Stimulated activated CD8-positive, alpha-beta memory T cell treated with anti-CD3 and anti-CD28 coated beads, Interleukin-2, amount 100 ng/mL, for 1 hour (primary cell): ENCODE measurements around the gene ZNF888.
"Not testable (repeated sequence)": the region's sequence is repeated elsewhere in the genome, so short reads cannot be mapped to it uniquely, and the experiment has no call there.

Source experiments
- DNase-seq, 2 donors: peaks; one replicate each; pipeline ENCODE4 v3.0.0-alpha.2; 2020; ENCODE audit warnings: low read depth in 2 of 2

The ZNF888 gene

GRCh38 chr19:52880895-52881389 is 42.3 kb downstream of the ZNF888 start:
- no peak for DNase-seq

GRCh38 chr19:52872996-52873395 is 50.2 kb downstream of the ZNF888 start:
- not testable (repeated sequence) for DNase-seq

DNA sequence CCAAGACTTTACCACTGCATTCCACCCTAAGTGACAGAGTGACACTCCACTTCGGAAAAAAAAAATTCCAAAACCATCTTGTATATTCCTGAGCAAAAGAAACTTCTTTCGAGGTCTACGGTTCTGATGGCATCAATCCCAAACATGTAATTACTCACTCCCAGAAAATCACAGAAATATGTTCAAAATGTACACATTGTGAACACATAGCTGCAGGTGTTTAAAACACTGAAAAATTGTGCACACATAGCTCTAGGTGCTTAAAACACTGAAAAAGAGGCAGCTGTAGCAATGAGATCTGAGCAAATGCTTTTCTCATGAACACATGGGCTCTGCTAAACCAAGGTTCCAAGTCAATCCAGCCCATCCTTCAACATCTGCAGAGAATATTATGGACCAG is 51.8 kb downstream of the ZNF888 start:
- no peak for DNase-seq

DNA sequence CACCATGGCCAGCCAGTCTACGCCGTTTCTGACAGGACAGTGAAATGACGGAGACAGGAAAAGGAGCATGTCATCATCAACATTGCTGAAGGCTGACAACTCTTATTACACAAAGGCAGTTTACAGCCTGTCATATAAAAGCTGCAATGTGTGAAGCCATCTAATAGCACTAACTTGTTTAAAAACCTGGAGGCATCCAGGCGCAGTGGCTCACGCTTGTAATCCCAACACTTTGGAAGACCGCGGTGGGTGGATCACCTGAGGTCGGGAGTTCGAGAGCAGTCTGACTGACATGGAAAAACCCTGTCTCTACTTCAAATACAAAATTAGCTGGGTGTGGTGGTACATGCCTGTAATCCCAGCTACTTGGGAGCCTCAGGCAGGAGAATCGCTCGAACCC is 55.2 kb downstream of the ZNF888 start:
- DNase-seq, result not testable (repeated sequence)

DNA sequence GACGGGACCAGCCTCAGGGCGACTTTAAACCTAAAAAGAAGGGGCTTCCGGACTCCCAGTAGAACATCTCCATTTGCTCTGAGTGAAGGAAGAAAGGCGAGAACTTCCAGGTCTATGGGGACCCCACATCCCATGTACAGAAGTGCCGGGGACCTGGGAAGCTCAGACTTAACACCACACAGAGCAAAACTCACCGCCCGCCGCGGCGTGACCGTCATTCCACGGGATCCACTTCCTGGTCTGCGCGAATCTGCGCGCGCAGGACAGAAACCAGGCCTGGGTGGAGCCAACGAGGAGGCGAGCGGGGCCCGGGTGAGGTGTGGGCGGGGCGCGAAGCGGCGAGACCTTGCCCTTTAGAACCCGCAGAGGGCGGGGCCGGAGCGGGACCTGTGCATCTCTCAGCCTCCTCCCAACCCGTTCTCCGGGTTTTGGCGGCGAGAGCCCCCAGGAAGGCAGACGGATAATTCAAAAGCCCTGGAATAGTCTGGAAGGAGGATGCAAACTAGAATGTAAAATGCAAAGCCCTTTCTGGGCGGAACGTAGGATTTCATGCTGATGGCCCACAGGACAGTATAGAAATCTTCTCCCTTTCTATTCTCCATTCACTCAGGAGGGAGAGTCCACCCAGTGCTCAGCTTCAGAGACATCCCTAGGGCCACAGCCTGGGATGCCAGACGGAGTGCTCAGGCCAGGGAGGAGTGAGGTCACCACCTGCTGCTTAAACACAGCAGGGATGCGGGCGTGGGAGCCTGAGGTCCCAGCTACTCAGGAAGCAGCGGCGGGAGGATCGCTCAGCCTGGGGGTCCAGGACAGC is 65.6 kb downstream of the ZNF888 start, which contains the start of gene ZNF468:
TSS of gene ZNF468 (minus strand) at position 242 of the 814 bp plus-strand sequence. CDS start 3,347 bp downstream, outside the sequence.
- DNase-seq, result peak; percentile 48 to 52

DNA sequence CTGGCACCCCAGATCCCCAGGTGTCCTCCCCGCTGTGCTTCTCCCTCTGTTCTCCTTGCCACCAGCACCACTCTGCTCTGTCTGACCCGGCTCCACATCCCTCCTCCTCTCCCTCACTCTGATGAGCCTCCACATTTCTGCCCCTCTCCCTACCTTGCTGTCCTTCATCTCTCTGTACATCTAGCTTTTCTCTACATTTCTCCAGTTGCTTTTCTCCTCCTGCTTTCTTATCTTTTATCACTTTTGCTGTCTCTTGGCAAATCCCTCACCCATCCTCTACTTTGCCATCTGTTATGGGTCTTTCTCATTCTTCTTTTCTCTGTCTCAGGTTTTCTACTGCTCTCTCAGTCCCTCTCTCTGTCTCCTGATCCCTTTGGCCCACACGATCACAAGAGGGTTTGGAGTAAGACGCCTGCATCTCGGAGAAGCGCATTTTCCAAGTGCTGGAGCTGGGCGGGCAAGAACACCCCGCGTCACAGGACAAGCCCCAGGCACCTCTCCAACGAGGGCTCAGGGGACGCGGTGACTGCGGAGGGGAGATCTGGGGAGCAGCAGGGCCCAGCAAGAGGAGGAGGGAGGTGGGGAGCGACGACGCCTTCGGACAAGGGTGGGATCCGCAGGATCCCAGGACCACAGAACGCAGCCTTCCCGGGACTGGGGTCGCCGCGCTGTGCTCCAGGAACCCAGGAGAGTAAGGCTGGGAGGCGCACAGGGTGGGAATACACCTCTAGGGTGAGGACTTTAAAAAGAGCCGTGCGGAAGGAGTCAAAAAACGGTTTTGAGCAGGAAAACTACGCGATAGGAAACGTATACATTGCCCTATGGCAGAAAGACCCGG is 66.5 kb downstream of the ZNF888 start:
- DNase-seq, result not testable (repeated sequence)
